Transverse colon (tissue), 4 donors: Measurements from ENCODE around the gene LIX1L. TPM values are rescaled to one million over a fixed set of nuclear protein-coding genes. Genes with fewer than 3 reads are reported as not detected.

Experiments
- DNase-seq: peaks from one replicate; pipeline ENCODE4 v3.0.0-alpha.2; 2019
- H3K27ac ChIP-seq, 4 donors: fragments of 200-600 bp; sonication (generic); 2 replicates each; pipeline ENCODE4 v1.5.1; 2016 to 2018; ENCODE audit warnings: inconsistent platforms in 4 of 4
- H3K27me3 ChIP-seq: fragments of 200-600 bp; sonication (generic); 2 replicates; pipeline ENCODE4 v1.5.1; 2017; ENCODE audit warnings: inconsistent platforms
- H3K36me3 ChIP-seq, 4 donors: fragments of 200-600 bp; sonication (generic); 2 replicates each; pipeline ENCODE4 v1.5.1; 2017 to 2019; ENCODE audit warnings: inconsistent platforms in 4 of 4
- H3K4me1 ChIP-seq, 4 donors: fragments of 200-600 bp; sonication (generic); 2 replicates each; pipeline ENCODE4 v1.5.1; 2017 to 2020; ENCODE audit warnings: inconsistent platforms in 4 of 4
- H3K4me3 ChIP-seq, 4 donors: fragments of 200-600 bp; sonication (generic); 1 replicate in 1 of 4; 2 replicates in 3 of 4; pipeline versions ENCODE4 v1.5.1 to v1.6.1; 2017 to 2019; ENCODE audit warnings: inconsistent platforms in 4 of 4
- H3K9me3 ChIP-seq, 2 donors: fragments of 200-600 bp; sonication (generic); 2 replicates each; pipeline ENCODE4 v1.5.1; 2017 to 2019; ENCODE audit warnings: inconsistent platforms in 2 of 2
- CTCF ChIP-seq, 5 experiments: fragments of 200-600 bp in 3 of 5; fragments of 450-650 bp in 2 of 5; sonication (generic) in 3 of 5; IDR thresholded peaks; 1 replicate in 2 of 5; 2 replicates in 3 of 5; pipeline ENCODE4 v1.5.1; 2016 to 2017; ENCODE audit warnings: antibody characterized with exemption in 5 of 5, inconsistent platforms in 3 of 5, mild to moderate bottlenecking in 2 of 5, moderate library complexity in 1 of 5
- EP300 ChIP-seq: sonication (generic); formaldehyde crosslinking; IDR thresholded peaks from one replicate; pipeline ENCODE4 v1.6.1; 2017; ENCODE audit warnings: antibody characterized with exemption, low read depth
- POLR2A ChIP-seq: fragments of 450-650 bp; IDR thresholded peaks from one replicate; pipeline ENCODE4 v1.6.1; 2016; ENCODE audit warnings: antibody characterized with exemption, mild to moderate bottlenecking, moderate library complexity
- POLR2AphosphoS5 ChIP-seq, 3 donors: sonication (generic); formaldehyde crosslinking; IDR thresholded peaks; one replicate each; pipeline ENCODE4 v1.6.1; 2016; ENCODE audit warnings: antibody characterized with exemption in 3 of 3
- WGBS, 2 donors: methylation state at CpG; one replicate each; pipeline ENCODE4 v1.1.5; 2018; ENCODE audit warnings: low coverage in 1 of 2; 5-methylcytosine and 5-hydroxymethylcytosine counted together
- in situ Hi-C, 4 donors: fragments of 200-750 bp; cut with MboI; loops; one replicate each; pipeline versions ENCODE4 v1.15.0 to v1.15.1; 2017; ENCODE audit warnings: low sequenced_read_pairs in 3 of 4, low pct_ligation_motif_present in 1 of 4, low pct_unique_long_range_greater_than_20kb in 1 of 4
- intact Hi-C: fragments of 100-400 bp; cut with DNase I; formaldehyde crosslinking; loops from one replicate; pipeline ENCODE4 v1.15.1; 2023; ENCODE audit warnings: low total_unique reads
- total RNA-seq, 4 donors: library from RNA; depleted of rRNA; stranded (reverse); fragments of >200 nt; gene quantifications; one replicate each; pipeline ENCODE4 v1.1.0, GENCODE V29; 2016

The LIX1L gene
- total RNA-seq, 4 donors from 2014 or later: 7.2 to 12.5 (median 9.8) TPM

- intact Hi-C loops (no loop called here), in situ Hi-C loops (no loop called here)
- Histone ChIP-seq H3K27me3 (peaks cover 1% of the 10 kb centered on the region), H3K27ac (no peak overlapping the region), H3K9me3 (peaks cover 0 to 4% of the 10 kb centered on the region in 2 donors), H3K36me3 (no peaks in the 10 kb centered on the region), H3K4me1 (peaks cover 13 to 28% (median 22%) of the 10 kb centered on the region in 4 donors), H3K4me3 (no peak overlapping the region)
- no peak for DNase-seq
- 92 to 98% methylated on average over 2 of the region's 2 CpGs for WGBS, 2 donors
- TF ChIP-seq POLR2AphosphoS5 (IDR thresholded peaks at IDR 0.05) (no peak), EP300 (no peak), CTCF (IDR thresholded peaks at IDR 0.05) (no peak), POLR2A (no peak)
Observed at GRCh38 chr1:145967288-145967687, 9.5 kb upstream of the LIX1L start.

- WGBS, 2 donors: 0 to 2% methylated on average over 5 of the region's 5 CpGs
- Histone ChIP-seq H3K4me3 (peak overlapping the region; percentile 39 to 76 (median 50)), H3K27me3 (peaks cover 22% of the 10 kb centered on the region), H3K4me1 (peaks cover 19 to 48% (median 41%) of the 10 kb centered on the region in 4 donors), H3K27ac (peak overlapping the region; percentile 87 to 95 (median 90)), H3K9me3 (peaks cover 0 to 4% of the 10 kb centered on the region in 2 donors), H3K36me3 (no peaks in the 10 kb centered on the region)
- intact Hi-C loops: no loop called here
- TF ChIP-seq EP300 (no peak), CTCF (IDR thresholded peaks at IDR 0.05) (no peak)
- in situ Hi-C loops: no loop called here
- no peak for DNase-seq
Observed at GRCh38 chr1:145965119-145965744, 7.4 kb upstream of the LIX1L start.

GRCh38 chr1:145964328-145965118 is 6.7 kb upstream of the LIX1L start, which contains the start of the genes ANKRD34A and POLR3GL:
Gene ANKRD34A, minus strand, starts transcription at chr1:145964575. Its CDS starts 2,816 bp downstream, at chr1:145961759.
Gene POLR3GL, plus strand, starts transcription at chr1:145964690. Its CDS starts 10,176 bp downstream, at chr1:145974866.
- intact Hi-C loops: no loop called here
- Histone ChIP-seq H3K4me3 (peak within 1 kb of the TSS; percentile 39 to 76 (median 50)), H3K4me1 (peaks cover 19 to 55% (median 43%) of the 10 kb centered on the region in 4 donors), H3K27me3 (peaks cover 29% of the 10 kb centered on the region), H3K9me3 (peaks cover 0 to 4% of the 10 kb centered on the region in 2 donors), H3K36me3 (no peaks in the 10 kb centered on the region), H3K27ac (peak within 1 kb of the TSS; percentile 87 to 95 (median 90))
- WGBS, 2 donors: 1 to 3% methylated on average over 4 to 37 of the region's 37 CpGs
- peak; percentile 97 for DNase-seq
- TF ChIP-seq POLR2A (peak; percentile 92), EP300 (no peak), POLR2AphosphoS5 (IDR thresholded peaks at IDR 0.05) (peak in 2 of 3 donors; percentile 95 to 96)
- in situ Hi-C loops: no loop called here

GRCh38 chr1:145963265-145964019 is 5.6 kb upstream of the LIX1L start:
- 16 to 29% methylated on average over 5 of the region's 5 CpGs for WGBS, 2 donors
- peaks cover 21 to 58% (median 45%) of the 10 kb centered on the region in 4 donors for H3K4me1 ChIP-seq
- intact Hi-C loops: no loop called here
- in situ Hi-C loops: no loop called here
- peak overlapping the region; percentile 87 to 95 (median 90) for H3K27ac ChIP-seq
- peaks cover 0 to 4% of the 10 kb centered on the region in 2 donors for H3K9me3 ChIP-seq
- H3K36me3 ChIP-seq: no peaks in the 10 kb centered on the region
- peaks cover 36% of the 10 kb centered on the region for H3K27me3 ChIP-seq
- TF ChIP-seq CTCF (IDR thresholded peaks at IDR 0.05): no peak
- no peak for TF ChIP-seq POLR2A
- TF ChIP-seq EP300: no peak
- no peak for TF ChIP-seq POLR2AphosphoS5 (IDR thresholded peaks at IDR 0.05)
- peak overlapping the region in 3 of 4 donors; percentile 39 to 76 (median 58) for H3K4me3 ChIP-seq
- no peak for DNase-seq
